CD4-positive, alpha-beta T cell treated with Interleukin-2 at 100 ng/mL for 4 hours (primary cell): ENCODE data around the gene ST6GALNAC3.
"Not testable (repeated sequence)": the region's sequence is repeated elsewhere in the genome, so short reads cannot be mapped to it uniquely, and the experiment has no call there.

Experiments used
- DNase-seq: peaks from one replicate; pipeline ENCODE4 v3.0.0-alpha.2; 2020; ENCODE audit warnings: low spot score

The ST6GALNAC3 gene

GRCh38 chr1:76341816-76342215, 267.3 kb downstream of the ST6GALNAC3 start:
- not testable (repeated sequence) for DNase-seq

DNA sequence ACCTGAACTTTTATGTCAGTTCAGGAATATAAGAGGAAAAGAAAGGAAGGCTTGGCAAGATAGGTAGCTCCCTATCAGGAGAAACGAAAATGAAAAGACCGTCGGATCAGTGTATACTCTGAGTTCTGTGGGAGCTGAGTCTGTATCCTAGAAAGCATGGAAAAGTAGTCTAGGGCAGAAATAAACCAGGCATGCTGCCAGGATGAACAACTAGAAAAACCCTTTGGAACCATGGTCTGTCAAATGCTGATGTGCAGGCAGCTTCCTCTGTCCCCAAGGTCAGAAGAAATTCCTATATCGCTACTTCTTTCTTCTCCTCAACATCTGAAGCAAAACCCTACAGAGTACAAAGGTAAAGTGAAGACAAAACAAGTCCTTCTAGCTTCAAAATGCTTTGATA, 268.8 kb downstream of the ST6GALNAC3 start:
- no peak for DNase-seq

DNA sequence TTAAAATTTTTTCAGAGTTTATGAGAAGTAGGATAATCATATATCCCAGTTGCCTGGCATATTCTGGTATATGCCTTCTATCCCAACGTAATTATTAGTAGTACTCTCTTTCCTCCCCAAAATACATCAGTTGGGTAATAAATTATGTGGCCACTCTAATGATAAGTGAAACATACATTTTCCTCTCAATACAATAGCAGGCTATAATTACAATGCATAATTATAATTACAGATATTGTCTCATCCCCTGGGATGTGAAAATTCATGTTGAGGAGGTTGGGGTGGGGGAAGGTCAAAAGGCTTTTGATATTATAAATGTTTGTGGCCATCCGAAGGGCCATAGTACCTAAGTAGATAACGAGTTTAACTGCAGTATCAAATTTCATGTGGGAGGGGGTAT, 277.1 kb downstream of the ST6GALNAC3 start:
- no peak for DNase-seq

DNA sequence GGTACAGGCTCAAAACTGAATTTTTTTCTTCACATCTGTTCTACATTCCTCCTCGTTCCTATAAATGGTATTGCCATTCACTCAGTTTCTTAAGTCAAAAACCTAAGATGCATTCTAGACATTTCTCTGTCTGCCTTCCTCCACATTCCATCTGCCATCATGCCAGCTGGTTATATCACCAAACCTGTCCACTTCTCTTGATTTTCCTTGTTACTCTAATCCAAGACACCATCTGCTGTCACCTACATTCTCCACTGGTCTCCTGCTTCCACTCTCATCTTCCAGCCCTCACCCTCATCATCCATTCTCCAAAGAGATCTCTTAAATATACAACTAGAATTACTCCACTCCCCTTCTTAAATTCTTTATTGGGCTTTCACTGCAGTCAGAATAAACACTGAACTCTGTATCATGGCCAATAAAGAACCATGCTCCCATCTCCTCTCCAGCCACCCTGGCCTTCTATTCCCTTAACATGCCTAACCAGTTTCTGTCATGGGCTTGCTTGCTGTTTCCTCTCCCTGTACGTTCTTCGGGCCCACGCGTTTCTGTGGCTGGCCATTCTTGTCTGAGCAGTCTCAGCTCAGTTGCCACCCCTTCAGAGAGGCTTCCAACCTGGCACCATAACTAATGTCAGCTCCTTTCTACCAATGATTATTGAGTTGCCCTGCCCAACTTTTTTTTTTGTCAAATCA, 278.3 kb downstream of the ST6GALNAC3 start:
- no peak for DNase-seq

DNA sequence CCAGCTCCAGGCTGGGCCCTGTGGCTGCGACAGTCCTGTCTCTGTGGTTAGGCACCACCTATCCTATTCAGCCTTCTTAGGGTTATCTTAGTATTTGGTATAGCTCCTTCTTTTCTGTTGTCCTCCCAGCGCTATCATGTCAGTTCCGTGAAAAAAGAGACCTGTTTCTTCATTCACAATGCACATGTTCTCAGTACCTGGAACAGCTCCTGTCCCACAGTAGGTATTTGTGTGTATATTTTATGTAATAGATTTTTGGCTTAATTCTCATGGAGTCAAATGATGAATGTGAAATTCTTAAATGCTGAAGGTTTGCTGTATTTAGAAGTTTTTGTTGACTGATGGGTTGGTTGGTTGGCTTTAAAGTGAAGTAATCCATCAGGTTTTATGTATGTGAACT, 279.7 kb downstream of the ST6GALNAC3 start:
- DNase-seq, result no peak

- no peak for DNase-seq
Observed at GRCh38 chr1:76366726-76367125, 292.2 kb downstream of the ST6GALNAC3 start.

- no peak for DNase-seq
Observed at GRCh38 chr1:76371941-76372340, 297.4 kb downstream of the ST6GALNAC3 start.

DNA sequence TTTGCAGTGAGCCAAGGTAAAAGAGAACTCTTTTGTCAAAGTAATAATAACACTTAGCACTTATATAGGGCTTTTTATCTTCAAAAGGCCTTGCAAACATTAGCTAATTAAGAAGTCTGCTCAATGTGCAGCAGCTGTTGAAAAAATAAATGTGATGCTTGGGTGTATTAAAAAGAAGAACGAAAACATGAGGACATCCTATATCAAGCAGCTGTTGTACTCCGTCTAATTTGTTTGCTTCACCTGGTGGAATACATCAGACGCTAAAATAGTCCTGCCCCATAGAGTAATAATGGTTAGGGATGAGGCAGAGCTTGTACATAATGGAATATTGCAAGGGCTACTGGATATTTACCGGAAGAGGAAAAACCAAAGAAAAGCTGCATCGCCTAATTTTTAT, 299.5 kb downstream of the ST6GALNAC3 start:
- no peak for DNase-seq

GRCh38 chr1:76377247-76377646, 302.7 kb downstream of the ST6GALNAC3 start:
- no peak for DNase-seq

DNA sequence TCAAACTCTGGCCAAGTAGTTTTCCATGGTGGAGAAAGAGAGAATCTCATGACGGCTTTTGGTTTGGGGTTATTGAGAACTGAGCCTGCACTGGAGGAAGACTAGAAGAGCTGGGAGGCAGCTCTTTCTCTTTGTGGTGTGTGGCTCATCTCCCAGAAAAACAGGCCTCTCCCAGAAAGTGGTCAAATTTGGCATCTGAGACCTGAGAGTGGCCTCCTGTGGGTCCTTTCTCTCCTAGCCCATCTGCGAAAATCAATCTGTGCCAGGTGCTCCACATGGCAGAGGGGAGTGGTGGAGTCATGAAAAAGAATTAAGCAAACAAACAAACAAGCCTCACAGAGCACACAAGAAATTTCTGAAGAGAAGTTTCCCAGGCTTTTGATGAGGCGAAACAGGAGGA, 305.0 kb downstream of the ST6GALNAC3 start:
- DNase-seq, result no peak

- no peak for DNase-seq
Observed at GRCh38 chr1:76381450-76382097, 307.0 kb downstream of the ST6GALNAC3 start.

DNA sequence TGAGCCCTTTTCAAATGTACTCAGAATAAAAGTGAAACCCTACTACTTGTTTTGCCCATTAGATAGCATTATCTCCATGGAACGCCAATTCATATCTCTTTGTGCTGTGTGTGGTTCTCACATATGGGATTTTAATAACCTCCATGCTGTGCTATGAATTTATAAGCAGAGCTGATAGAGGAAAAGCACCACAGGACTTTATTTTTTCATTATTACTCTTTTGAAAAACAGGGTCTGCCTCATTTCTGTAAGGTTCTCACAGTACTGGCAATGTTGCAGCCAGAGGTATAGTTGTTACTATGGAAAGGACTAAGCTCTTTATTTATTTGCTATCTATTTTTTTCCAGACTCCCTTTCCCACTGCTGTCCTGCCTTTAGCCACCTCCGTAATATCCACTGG, 313.7 kb downstream of the ST6GALNAC3 start:
- DNase-seq, result no peak

GRCh38 chr1:76390456-76390855, 315.9 kb downstream of the ST6GALNAC3 start:
- DNase-seq, result no peak

DNA sequence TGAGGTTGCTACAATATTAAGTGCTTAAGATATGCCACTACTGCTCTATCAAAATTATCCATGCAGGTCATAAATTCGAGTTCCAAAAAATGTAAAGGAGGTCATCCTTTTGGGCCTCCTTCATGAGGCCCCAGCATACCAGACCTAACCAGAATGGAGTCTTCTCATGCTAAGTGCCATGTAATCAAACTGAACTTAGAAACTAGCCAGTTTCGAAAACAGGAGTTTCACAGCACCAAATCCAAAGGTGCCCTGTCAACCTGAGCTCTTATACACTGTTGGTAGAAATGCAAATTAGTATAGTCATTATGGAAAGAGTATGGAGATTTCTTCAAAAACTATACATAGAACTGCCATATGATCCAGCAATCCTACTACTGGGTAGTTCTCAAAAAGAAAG, 320.5 kb downstream of the ST6GALNAC3 start:
- no peak for DNase-seq

- no peak for DNase-seq
Observed at GRCh38 chr1:76402128-76402527, 327.6 kb downstream of the ST6GALNAC3 start.

- DNase-seq, result no peak
Observed at GRCh38 chr1:76408303-76408702, 333.8 kb downstream of the ST6GALNAC3 start.

- DNase-seq, result no peak
Observed at GRCh38 chr1:76410499-76410898, 336.0 kb downstream of the ST6GALNAC3 start.

- DNase-seq, result no peak
Observed at GRCh38 chr1:76418531-76418930, 344.0 kb downstream of the ST6GALNAC3 start.

DNA sequence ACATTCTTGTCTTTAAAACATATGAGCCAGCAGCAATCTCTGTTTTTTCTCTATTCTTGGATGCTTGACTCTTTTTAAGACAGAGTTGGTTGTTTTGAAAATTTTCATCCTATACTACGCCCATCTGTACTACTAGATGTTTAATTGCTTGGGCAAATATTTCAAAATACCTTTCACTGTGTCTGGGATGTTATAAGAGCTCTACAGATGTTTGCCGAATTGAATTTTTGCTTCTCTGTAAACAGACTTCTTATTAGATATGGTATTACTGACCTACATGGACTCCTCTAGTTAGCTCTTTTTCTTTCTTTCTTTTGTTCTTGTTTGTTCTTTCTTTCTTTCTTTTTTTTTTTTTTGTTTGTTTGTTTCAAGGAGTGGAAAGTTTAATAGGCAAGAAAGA, 345.1 kb downstream of the ST6GALNAC3 start:
- DNase-seq, result no peak

- DNase-seq, result no peak
Observed at GRCh38 chr1:76425201-76426145, 350.9 kb downstream of the ST6GALNAC3 start.

GRCh38 chr1:76426606-76427005, 352.1 kb downstream of the ST6GALNAC3 start:
- DNase-seq, result no peak

DNA sequence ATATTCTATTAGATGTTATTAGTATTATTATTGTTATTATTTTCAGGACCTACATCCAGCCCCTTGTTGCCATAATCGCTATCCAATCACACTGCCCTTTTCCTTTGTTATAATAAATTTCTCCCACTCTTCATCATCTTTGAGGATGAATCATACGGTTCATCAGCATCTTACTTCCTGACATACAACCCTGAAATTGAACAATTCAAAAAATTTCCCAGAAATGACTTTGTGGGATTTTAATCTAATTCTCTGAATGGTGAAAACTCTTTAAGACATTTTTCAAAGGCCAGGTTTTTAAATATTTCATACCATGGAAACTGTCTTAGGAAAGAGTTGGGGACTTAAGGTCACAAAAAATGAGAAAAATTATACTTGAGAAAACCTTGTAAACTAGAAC, 353.5 kb downstream of the ST6GALNAC3 start:
- DNase-seq, result no peak

- no peak for DNase-seq
Observed at GRCh38 chr1:76430531-76430930, 356.0 kb downstream of the ST6GALNAC3 start.
